ENCODE data around the gene PRKCZ. TPM values are rescaled to one million over a fixed set of nuclear protein-coding genes. Genes with fewer than 3 reads are reported as not detected.

Gene PRKCZ
- total RNA-seq, 2 experiments from 2014 or later: 17.8 to 19.0 TPM

DNA sequence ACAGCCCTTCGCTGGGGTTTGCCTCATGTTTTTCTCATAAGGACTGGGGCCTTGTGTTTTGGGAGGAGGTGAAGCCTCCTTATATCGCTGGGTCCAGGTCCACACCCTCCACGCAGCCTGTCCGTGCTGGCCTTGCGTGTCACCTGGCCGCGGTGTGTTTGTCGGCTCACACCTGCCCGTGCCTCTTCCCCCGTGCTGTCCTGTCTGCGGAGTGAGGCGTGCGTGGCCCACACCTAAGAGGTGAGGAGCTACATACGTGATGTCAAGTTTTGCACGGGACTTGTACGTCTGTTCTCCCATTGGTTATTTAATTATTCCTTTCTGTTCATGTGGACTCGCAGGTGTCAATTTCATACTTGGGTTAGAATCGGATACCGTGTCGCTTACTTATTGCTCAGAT, 30.7 kb downstream of the PRKCZ start:
- Histone ChIP-seq H3K9me3 (ENCODE audit: control insufficient read depth in 1 of 2, insufficient read depth in 1 of 2, low read length in 2 of 2) (peaks cover 14 to 41% of the 10 kb centered on the region in 2 experiments), H3K36me3 (ENCODE audit: insufficient read depth, low read length) (no peaks in the 10 kb centered on the region), H3K4me1 (ENCODE audit: insufficient read depth, low read length) (no peaks in the 10 kb centered on the region), H3K27me3 (ENCODE audit: control insufficient read depth in 1 of 2, insufficient read depth in 2 of 2, low read length in 2 of 2) (no peaks in the 10 kb centered on the region), H3K4me3 (ENCODE audit: low read length) (no peak overlapping the region), H3K27ac (ENCODE audit: low read depth in 1 of 2, low read length in 2 of 2) (no peak overlapping the region)
- Mint-ChIP-seq H3K36me3 (ENCODE audit: low read depth) (peaks cover 27% of the 10 kb centered on the region), H3K4me1 (ENCODE audit: low read depth) (no peaks in the 10 kb centered on the region), H3K27me3 (no peaks in the 10 kb centered on the region), H3K27ac (no peak overlapping the region), H3K4me3 (no peak overlapping the region), H3K9me3 (no peaks in the 10 kb centered on the region)
- intact Hi-C loops (cut with DNase I, micrococcal nuclease): no loop called here
- DNase-seq (no peak), ATAC-seq (ENCODE audit: poor library complexity) (no peak)
- TF ChIP-seq, protein P1, sequence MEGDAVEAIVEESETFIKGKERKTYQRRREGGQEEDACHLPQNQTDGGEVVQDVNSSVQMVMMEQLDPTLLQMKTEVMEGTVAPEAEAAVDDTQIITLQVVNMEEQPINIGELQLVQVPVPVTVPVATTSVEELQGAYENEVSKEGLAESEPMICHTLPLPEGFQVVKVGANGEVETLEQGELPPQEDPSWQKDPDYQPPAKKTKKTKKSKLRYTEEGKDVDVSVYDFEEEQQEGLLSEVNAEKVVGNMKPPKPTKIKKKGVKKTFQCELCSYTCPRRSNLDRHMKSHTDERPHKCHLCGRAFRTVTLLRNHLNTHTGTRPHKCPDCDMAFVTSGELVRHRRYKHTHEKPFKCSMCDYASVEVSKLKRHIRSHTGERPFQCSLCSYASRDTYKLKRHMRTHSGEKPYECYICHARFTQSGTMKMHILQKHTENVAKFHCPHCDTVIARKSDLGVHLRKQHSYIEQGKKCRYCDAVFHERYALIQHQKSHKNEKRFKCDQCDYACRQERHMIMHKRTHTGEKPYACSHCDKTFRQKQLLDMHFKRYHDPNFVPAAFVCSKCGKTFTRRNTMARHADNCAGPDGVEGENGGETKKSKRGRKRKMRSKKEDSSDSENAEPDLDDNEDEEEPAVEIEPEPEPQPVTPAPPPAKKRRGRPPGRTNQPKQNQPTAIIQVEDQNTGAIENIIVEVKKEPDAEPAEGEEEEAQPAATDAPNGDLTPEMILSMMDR (IDR thresholded peaks at IDR 0.05): no peak
- ChIA-PET CTCF (no interaction called here), POLR2A (no interaction called here)

DNA sequence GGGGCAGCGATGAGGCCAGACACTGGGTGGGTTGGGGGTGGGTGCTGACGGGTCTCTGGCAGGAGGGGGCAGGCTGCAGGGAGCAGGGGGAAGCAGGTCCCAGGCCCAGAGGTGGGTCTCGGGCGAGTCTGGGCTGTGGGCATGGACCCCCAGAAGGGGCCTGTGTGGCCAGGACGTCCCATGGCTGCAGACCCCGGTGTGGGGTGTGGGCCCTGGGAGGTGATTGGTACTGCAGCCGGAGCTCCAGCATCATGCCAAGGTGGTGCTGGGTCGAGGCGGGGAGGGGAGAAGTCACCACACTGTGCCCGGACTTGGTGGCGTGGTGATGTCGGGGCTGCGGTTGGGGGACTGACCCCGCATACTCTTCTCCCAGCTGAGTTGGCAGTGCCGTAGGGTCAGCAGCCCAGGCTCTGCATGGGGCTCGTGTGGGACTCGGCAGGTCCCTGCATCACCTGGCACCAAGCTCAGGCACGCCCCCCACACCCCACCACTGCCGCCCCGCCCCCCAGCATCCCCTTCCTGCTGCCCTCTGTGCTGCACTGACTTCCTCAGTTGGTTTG, 31.2 kb downstream of the PRKCZ start:
- Mint-ChIP-seq H3K36me3 (ENCODE audit: low read depth) (peaks cover 27% of the 10 kb centered on the region), H3K9me3 (no peaks in the 10 kb centered on the region), H3K4me3 (no peak overlapping the region), H3K4me1 (ENCODE audit: low read depth) (no peaks in the 10 kb centered on the region), H3K27me3 (no peaks in the 10 kb centered on the region), H3K27ac (no peak overlapping the region)
- no peaks in the 10 kb centered on the region for H3K4me1 ChIP-seq (ENCODE audit: insufficient read depth, low read length)
- H3K36me3 ChIP-seq (ENCODE audit: insufficient read depth, low read length): no peaks in the 10 kb centered on the region
- H3K27ac ChIP-seq (ENCODE audit: low read depth in 1 of 2, low read length in 2 of 2): no peak overlapping the region
- H3K9me3 ChIP-seq (ENCODE audit: control insufficient read depth in 1 of 2, insufficient read depth in 1 of 2, low read length in 2 of 2): peaks cover 14 to 36% of the 10 kb centered on the region in 2 experiments
- POLR2A ChIA-PET: no interaction called here
- DNase-seq: no peak
- no peaks in the 10 kb centered on the region for H3K27me3 ChIP-seq (ENCODE audit: control insufficient read depth in 1 of 2, insufficient read depth in 2 of 2, low read length in 2 of 2)
- TF ChIP-seq, protein P1 (IDR thresholded peaks at IDR 0.05): no peak
- no peak overlapping the region for H3K4me3 ChIP-seq (ENCODE audit: low read length)
- ATAC-seq (ENCODE audit: poor library complexity): no peak
- intact Hi-C loops (cut with DNase I, micrococcal nuclease): no loop called here
- CTCF ChIA-PET: no interaction called here

DNA sequence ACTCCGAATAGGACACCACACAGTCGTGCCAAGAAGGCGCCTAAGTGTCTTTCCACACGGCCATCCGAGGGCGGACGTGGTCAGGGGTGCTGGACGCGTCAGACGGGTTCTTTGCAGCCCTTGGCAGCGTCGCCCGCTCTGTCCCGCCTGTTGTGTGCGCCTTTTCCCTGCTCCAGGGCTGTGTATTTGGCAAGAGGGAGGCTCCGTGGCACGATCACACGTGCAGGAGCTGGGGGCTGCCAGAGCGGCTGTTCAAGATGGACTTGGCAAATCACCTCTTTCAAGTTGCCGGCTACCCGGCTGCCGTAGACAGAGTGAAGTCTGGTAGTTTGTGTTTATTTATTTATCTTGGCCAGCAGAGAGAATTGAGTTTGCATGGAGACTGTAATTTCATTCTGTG, 31.9 kb downstream of the PRKCZ start:
- POLR2A ChIA-PET: no interaction called here
- H3K4me3 Mint-ChIP-seq: no peak overlapping the region
- no peak overlapping the region for H3K27ac Mint-ChIP-seq
- no peaks in the 10 kb centered on the region for H3K27me3 Mint-ChIP-seq
- peaks cover 21% of the 10 kb centered on the region for H3K36me3 Mint-ChIP-seq (ENCODE audit: low read depth)
- TF ChIP-seq, protein P1 (IDR thresholded peaks at IDR 0.05): no peak
- Histone ChIP-seq H3K27ac (ENCODE audit: low read depth in 1 of 2, low read length in 2 of 2) (no peak overlapping the region), H3K4me1 (ENCODE audit: insufficient read depth, low read length) (no peaks in the 10 kb centered on the region), H3K27me3 (ENCODE audit: control insufficient read depth in 1 of 2, insufficient read depth in 2 of 2, low read length in 2 of 2) (no peaks in the 10 kb centered on the region), H3K9me3 (ENCODE audit: control insufficient read depth in 1 of 2, insufficient read depth in 1 of 2, low read length in 2 of 2) (peaks cover 14 to 29% of the 10 kb centered on the region in 2 experiments), H3K36me3 (ENCODE audit: insufficient read depth, low read length) (no peaks in the 10 kb centered on the region), H3K4me3 (ENCODE audit: low read length) (no peak overlapping the region)
- H3K9me3 Mint-ChIP-seq: no peaks in the 10 kb centered on the region
- CTCF ChIA-PET: no interaction called here
- H3K4me1 Mint-ChIP-seq (ENCODE audit: low read depth): no peaks in the 10 kb centered on the region
- no peak for ATAC-seq (ENCODE audit: poor library complexity)
- DNase-seq: no peak
- intact Hi-C loops (cut with DNase I, micrococcal nuclease): no loop called here
